ENCODE data around the gene NFX1.

NFX1 gene

DNA sequence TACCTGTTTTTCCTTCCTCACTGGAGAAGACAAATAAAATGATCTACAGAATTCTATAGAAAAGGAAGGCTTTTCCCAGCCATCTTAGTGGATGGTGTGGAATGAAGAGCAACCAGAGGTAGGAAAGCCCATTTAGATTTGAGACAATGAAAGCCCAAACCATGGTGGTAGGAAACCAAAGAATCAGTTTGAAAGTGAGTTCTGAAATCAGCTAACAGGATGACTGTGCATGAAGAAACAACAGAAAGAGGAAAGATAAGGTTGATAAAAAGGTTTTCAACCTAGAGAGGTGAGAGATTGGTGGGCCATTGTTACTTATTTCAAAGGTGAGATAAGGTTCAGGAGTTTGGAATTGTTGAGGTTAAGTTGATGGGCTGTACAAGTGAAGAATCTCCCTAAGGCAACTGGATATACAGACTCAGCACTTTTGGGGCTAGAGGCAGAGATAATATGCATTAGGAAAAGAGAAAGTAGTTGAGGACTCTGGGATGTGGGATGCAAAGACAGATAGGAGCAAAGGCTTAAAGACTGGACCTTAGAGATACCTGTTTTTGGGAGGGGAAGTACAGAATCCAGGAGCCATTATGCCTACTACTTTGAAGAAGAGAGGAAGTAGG, 23.1 kb upstream of the NFX1 start:
- DNase-seq (ENCODE audit: low spot score), result no peak

DNA sequence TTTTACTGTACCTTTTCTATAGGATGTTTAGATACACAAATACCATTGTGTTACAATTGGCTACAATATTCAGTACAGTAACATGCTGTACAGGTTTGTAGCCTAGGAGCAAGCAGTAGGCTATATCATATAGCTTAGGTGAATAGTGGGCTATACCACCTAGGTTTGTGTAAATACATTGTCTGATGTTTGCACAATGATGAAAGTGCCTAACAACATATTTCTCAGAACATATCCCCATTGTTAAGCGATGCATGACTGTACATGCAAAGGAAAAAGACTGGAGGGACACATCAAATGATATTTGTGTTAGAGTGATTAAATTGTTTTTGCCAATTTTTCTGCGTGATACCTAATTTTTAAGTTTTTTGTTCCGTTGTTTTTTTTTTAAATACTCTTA, 20.2 kb upstream of the NFX1 start:
- no peak for DNase-seq (ENCODE audit: low spot score)

GRCh38 chr9:33272061-33272460, 18.3 kb upstream of the NFX1 start:
- DNase-seq (ENCODE audit: low spot score), result no peak

GRCh38 chr9:33273266-33273971, 16.9 kb upstream of the NFX1 start:
- DNase-seq (ENCODE audit: low spot score), result no peak

GRCh38 chr9:33273972-33274328, 16.4 kb upstream of the NFX1 start:
- DNase-seq (ENCODE audit: low spot score), result no peak

GRCh38 chr9:33277484-33277883, 12.8 kb upstream of the NFX1 start:
- no peak for DNase-seq (ENCODE audit: low spot score)

DNA sequence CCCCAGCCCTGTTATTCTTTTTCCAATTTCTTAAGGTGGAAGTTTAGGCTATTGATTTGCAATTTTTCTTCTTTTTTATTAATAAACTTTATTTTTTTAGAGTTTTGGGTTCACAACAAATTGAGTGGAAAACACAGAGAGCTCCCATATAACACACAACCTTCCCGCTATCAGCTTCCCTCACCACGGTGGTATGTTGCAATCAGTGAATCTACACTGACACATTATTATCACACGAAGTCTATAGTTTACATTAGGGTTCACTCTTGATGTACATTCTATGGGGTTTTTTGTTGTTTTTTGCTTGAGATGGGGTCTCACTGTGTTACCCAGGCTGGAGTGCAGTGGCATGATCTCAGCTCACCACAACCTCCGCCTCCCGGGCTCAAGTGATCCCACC, 4.8 kb upstream of the NFX1 start:
- DNase-seq (ENCODE audit: low spot score), result no peak

DNA sequence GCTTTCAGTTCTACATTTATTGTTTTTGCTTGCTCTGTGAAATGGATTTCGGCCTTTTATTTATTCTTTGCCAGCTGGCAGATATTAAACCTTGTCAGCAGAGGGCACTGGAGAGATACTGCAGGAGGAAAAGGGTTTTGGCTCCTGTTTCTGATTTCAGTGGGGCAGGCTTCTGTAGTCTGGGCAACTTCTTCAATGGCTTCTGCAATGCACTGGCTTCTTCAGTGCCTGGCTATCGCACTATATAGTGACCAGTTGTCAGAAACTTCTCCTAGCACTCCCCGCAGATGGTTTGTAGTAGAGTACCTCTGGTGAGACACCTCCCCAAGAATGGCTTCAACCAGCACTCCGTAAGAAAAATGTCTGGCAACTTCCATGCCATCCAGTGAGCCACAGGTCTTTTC, 3.2 kb upstream of the NFX1 start:
- peak; percentile 76 for DNase-seq (ENCODE audit: low spot score)

GRCh38 chr9:33288235-33288634, 2.1 kb upstream of the NFX1 start:
- no peak for DNase-seq (ENCODE audit: low spot score)

- no peak for DNase-seq (ENCODE audit: low spot score)
Measured at GRCh38 chr9:33288828-33289483, 1.4 kb upstream of the NFX1 start.

- DNase-seq (ENCODE audit: low spot score), result peak; percentile 7
Measured at GRCh38 chr9:33289496-33289895, 820 bp upstream of the NFX1 start.

DNA sequence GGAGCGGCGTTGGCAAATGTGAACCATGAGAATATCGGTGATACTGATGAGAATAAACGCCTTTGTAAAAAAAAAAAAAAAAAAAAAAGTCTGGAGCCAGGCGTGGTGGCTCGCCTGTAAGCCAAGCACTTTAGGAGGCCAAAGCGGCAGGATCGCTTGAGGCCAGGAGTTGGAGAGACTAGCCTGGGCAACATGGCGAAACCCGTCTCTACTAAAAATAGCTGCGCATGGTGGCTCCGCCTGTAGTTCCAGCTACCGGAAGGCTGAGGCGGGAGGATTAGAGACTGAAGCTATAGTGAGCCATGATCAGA, 425 bp upstream of the NFX1 start:
- no peak for DNase-seq (ENCODE audit: low spot score)

DNA sequence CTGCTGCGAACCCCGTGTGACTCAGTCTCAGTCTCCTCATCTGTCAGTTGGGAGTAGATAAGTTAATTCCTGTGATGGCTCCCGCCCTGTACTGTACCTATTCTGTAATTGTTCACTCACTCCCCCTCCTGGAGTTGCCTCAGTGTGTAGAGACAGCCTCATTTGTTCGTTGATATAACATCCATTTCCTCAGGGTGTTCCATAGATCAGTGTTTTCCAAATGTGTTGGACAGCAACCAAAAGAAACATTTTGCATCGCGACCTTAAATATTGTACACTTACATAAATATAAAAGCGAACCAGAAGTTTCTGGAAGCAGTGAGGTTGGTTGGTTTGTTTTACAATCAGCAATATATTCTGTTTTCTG, 698 bp downstream of the NFX1 start:
- no peak for DNase-seq (ENCODE audit: low spot score)

- no peak for DNase-seq (ENCODE audit: low spot score)
Measured at GRCh38 chr9:33291901-33292300, 1.6 kb downstream of the NFX1 start.

DNA sequence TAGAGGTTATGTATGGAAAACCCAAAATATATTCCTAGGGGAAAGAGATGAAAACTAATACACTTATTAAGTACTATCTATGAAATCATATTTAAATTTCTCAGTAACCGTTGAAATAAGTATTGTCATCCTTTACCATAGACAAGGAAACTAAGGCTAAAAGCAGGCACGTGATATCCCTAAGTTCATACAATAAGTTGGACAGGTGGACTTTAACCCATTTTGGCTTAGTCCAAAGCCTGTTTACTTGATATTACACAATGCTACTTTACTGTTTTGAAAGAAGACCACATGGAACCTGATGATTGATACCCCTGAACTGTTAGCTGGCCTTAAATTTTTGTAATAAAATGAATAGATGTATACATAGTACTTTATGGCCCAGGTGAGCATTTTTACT, 3.5 kb downstream of the NFX1 start:
- DNase-seq (ENCODE audit: low spot score), result no peak

DNA sequence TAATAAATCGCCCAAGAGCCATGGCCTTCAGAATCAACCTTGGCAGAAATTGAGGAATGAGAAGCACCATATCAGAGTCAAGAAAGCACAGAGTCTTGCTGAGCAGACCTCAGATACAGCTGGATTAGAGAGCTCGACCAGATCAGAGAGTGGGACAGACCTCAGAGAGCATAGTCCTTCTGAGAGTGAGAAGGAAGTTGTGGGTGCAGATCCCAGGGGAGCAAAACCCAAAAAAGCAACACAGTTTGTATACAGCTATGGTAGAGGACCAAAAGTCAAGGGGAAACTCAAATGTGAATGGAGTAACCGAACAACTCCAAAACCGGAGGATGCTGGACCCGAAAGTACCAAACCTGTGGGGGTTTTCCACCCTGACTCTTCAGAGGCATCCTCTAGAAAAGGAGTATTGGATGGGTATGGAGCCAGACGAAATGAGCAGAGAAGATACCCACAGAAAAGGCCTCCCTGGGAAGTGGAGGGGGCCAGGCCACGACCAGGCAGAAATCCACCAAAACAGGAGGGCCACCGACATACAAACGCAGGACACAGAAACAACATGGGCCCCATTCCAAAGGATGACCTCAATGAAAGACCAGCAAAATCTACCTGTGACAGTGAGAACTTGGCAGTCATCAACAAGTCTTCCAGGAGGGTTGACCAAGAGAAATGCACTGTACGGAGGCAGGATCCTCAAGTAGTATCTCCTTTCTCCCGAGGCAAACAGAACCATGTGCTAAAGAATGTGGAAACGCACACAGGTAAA, 4.5 kb downstream of the NFX1 start:
- DNase-seq (ENCODE audit: low spot score), result no peak

DNA sequence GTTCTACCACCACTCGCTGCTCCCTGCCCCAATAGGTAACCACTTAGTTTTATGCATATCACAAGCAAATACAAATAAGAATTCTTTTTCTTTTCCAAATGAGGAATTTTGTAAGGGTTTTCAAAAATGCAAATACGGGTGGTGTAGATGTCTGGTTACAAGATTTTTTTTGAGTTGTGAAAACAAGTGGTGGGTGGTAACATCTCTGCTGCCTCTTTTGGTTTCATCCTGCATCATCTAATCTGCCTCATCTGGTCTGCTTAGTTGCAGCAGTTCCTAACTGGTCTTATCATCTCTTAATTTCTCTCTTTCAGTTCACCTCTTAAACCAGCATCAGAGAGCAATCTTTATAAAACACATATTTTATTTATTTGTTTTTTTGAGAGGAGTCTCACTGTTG, 5.3 kb downstream of the NFX1 start:
- DNase-seq (ENCODE audit: low spot score), result no peak

DNA sequence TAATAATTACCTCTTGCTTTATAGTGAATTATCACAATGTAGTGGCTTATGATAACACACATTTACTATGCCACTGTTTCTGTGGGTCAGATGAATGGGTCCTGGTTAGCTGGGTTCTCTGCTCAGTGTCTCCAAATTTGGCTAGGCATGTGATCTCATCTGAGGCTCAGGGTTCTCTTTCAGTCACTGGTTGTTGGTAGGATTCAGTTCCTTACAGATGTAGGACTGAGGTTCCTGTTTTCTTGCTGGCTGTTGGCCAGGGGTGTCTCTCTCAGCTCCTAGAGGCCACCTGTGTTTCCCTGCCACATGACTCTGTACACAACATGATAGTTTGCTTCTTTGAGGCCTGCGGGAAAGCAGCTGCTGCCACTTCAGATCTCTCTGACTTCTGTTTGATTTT, 7.1 kb downstream of the NFX1 start:
- DNase-seq (ENCODE audit: low spot score), result peak; percentile 6

GRCh38 chr9:33300546-33300945, 10.2 kb downstream of the NFX1 start:
- DNase-seq (ENCODE audit: low spot score), result no peak

- DNase-seq (ENCODE audit: low spot score), result no peak
Measured at GRCh38 chr9:33304362-33304761, 14.0 kb downstream of the NFX1 start.

GRCh38 chr9:33306037-33306436, 15.7 kb downstream of the NFX1 start:
- DNase-seq (ENCODE audit: low spot score), result no peak

GRCh38 chr9:33307067-33307466, 16.8 kb downstream of the NFX1 start:
- DNase-seq (ENCODE audit: low spot score), result no peak

DNA sequence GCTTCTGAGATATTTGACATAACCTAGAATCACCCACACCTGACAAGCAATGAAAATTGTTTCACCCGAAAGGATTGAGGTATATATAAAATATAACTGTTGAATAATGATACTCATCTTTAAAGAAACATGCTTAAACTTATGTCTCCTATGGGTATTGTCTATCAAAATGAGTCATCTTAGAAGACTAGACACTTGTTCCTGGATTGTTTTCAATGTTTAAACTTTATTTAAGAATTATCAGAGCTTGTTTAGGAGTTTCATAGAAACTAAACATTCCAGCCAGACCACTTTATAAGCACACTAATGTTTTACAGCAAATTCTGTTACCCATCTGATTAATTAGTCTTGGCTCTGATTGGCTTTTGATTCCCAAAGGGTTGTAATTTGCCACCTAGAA, 19.6 kb downstream of the NFX1 start:
- DNase-seq (ENCODE audit: low spot score), result no peak
